Activated naive CD8-positive, alpha-beta T cell (primary cell): ENCODE data around the gene MAGT1.

Source experiments
- H3K27ac Mint-ChIP-seq: one replicate; pipeline ENCODE4 v1.8.0; 2021; ENCODE audit warnings: mixed read lengths
- H3K27me3 Mint-ChIP-seq: one replicate; pipeline ENCODE4 v1.8.0; 2021; ENCODE audit warnings: mixed read lengths
- H3K36me3 Mint-ChIP-seq: one replicate; pipeline ENCODE4 v1.8.0; 2021; ENCODE audit warnings: mixed read lengths
- H3K4me1 Mint-ChIP-seq: one replicate; pipeline ENCODE4 v1.8.0; 2021; ENCODE audit warnings: low read depth, mixed read lengths
- H3K4me3 Mint-ChIP-seq: one replicate; pipeline ENCODE4 v1.8.0; 2021; ENCODE audit warnings: mild to moderate bottlenecking, mixed read lengths
- H3K9me3 Mint-ChIP-seq: one replicate; pipeline ENCODE4 v1.8.0; 2021; ENCODE audit warnings: low read depth, mixed read lengths

The MAGT1 gene

DNA sequence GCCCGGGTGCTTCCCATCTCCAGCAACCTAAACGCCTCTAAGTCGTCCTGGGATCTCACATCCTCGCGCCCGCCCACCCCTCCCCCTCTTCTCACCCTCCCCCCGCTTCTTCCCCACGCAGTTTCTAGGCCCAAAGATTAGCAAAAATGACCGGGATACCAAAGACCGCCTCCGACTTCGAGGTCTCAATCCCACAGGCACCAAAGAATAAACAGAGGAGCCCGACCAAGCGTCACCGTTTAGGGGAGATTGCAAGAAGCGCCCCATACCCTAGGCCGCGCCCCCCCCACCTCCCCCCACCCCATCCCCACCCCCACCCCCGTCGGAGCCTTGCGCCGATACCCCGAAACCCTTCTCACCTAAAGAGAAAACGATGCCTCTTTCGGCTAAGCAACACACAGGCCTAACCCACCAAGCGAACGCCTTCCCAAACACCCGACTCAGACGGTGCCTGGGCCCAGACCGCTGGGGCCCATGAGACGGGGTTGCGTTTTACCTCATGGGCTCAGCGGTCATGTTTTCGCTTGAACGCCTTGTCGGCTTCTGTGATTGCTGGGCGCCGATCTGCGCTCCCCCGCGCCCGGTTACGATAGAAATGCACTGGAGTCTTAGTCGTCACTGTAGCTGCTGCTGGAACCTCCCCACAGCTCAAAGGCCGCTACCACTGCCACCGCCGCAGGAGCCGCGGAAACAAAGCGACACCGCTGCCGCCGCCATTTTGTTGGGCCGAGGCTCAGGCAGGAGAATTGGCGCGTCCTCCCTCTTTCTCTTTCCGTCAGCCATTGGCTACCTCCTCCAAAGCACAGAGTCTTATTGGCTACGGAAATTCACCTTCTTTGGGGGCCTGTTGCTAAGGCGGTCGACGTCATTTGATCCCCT is 109.5 kb downstream of the MAGT1 start, which contains the start of gene ATRX:
ATRX (minus strand) TSS at position 731 of the 879 bp plus-strand sequence; CDS start at position 516, 215 bp downstream.
- H3K4me1 Mint-ChIP-seq: peaks cover 40% of the 10 kb centered on the region
- no peaks in the 10 kb centered on the region for H3K27me3 Mint-ChIP-seq
- H3K36me3 Mint-ChIP-seq: no peaks in the 10 kb centered on the region
- H3K9me3 Mint-ChIP-seq: no peaks in the 10 kb centered on the region
- H3K4me3 Mint-ChIP-seq: peak within 1 kb of the TSS; percentile 100
- peak within 1 kb of the TSS; percentile 100 for H3K27ac Mint-ChIP-seq

GRCh38 chrX:77779695-77780094 is 115.5 kb downstream of the MAGT1 start:
- no peak overlapping the region for H3K27ac Mint-ChIP-seq
- H3K27me3 Mint-ChIP-seq: no peaks in the 10 kb centered on the region
- H3K36me3 Mint-ChIP-seq: peaks cover 2% of the 10 kb centered on the region
- H3K4me1 Mint-ChIP-seq: peaks cover 49% of the 10 kb centered on the region
- H3K9me3 Mint-ChIP-seq: no peaks in the 10 kb centered on the region
- H3K4me3 Mint-ChIP-seq: no peak overlapping the region

GRCh38 chrX:77776659-77777058 is 118.6 kb downstream of the MAGT1 start:
- H3K36me3 Mint-ChIP-seq: peaks cover 2% of the 10 kb centered on the region
- no peaks in the 10 kb centered on the region for H3K27me3 Mint-ChIP-seq
- no peak overlapping the region for H3K4me3 Mint-ChIP-seq
- no peak overlapping the region for H3K27ac Mint-ChIP-seq
- H3K4me1 Mint-ChIP-seq: peaks cover 36% of the 10 kb centered on the region
- no peaks in the 10 kb centered on the region for H3K9me3 Mint-ChIP-seq
